Measurements from ENCODE around the gene OAS1. TPM values are rescaled to one million over a fixed set of nuclear protein-coding genes. Genes with fewer than 3 reads are reported as not detected.

OAS1 gene
- total and polyA plus RNA-seq, 2 of the 8 experiments (the other 6 are each of a cell fraction or from before 2014, with no cell fraction given): 0.23 TPM; not detected in 1

GRCh38 chr12:112876506-112876905 lies 30.3 kb upstream of the OAS1 start:
- Histone ChIP-seq H2BK15ac (ENCODE audit: low read length) (no peak overlapping the region), H2BK12ac (ENCODE audit: low read depth, low read length) (no peak overlapping the region), H3K14ac (ENCODE audit: insufficient read length) (no peak overlapping the region), H4K8ac (ENCODE audit: extremely low read depth, insufficient read depth, low read length) (no peak overlapping the region), H3K9me3 (ENCODE audit: insufficient read depth in 2 of 2, low read depth in 1 of 2, low read length in 1 of 2) (no peaks in the 10 kb centered on the region), H3K27me3 (replicated peaks in 1 of 4; ENCODE audit: control insufficient read depth in 3 of 4, extremely low read depth in 1 of 4, insufficient read depth in 3 of 4, low read length in 3 of 4) (no peaks in the 10 kb centered on the region; a peak in 2 of 7 replicates), H4K20me1 (replicated peaks in 1 of 2; ENCODE audit: control insufficient read depth in 1 of 2, insufficient read depth in 2 of 2, low read length in 2 of 2) (no peaks in the 10 kb centered on the region), H3K27ac (ENCODE audit: low read depth, low read length) (no peak overlapping the region), H4K91ac (replicated peaks; ENCODE audit: insufficient read length, low read length) (no peak overlapping the region), H3K4me1 (replicated peaks in 1 of 4; ENCODE audit: control insufficient read depth in 3 of 4, insufficient read depth in 4 of 4, low read length in 3 of 4) (peaks cover 0 to 3% (median 0%) of the 10 kb centered on the region in 4 experiments; a peak in 1 of 7 replicates), H4K5ac (ENCODE audit: insufficient read length, low read depth, low read length) (no peak overlapping the region), H3K4me3 (ENCODE audit: extremely low read depth in 1 of 4, insufficient read depth in 2 of 4, low read depth in 3 of 4, low read length in 4 of 4) (no peak overlapping the region), H3K4ac (replicated peaks; ENCODE audit: insufficient read length, low read depth, low read length) (no peak overlapping the region), H3K4me2 (ENCODE audit: insufficient read depth in 1 of 2, low read depth in 2 of 2, low read length in 2 of 2) (no peak overlapping the region), H3K79me1 (ENCODE audit: low read depth, low read length) (no peaks in the 10 kb centered on the region), H3K79me2 (ENCODE audit: control insufficient read depth in 1 of 2, insufficient read depth in 2 of 2, low read length in 2 of 2) (no peaks in the 10 kb centered on the region), H3K18ac (ENCODE audit: extremely low read depth, low read length) (no peak overlapping the region), H2BK120ac (replicated peaks; ENCODE audit: low read depth, low read length) (no peak overlapping the region), H3K9ac (replicated peaks in 1 of 4; ENCODE audit: extremely low read depth in 1 of 4, low read depth in 3 of 4, low read length in 3 of 4) (no peak overlapping the region), H2AFZ (ENCODE audit: low read length) (peak overlapping the region; percentile 87; the same call in 1 of the 2 replicates), H3K23ac (ENCODE audit: insufficient read length) (no peak overlapping the region), H3K23me2 (ENCODE audit: low read depth, low read length) (no peaks in the 10 kb centered on the region), H3K36me3 (ENCODE audit: control insufficient read depth in 2 of 4, insufficient read depth in 4 of 4, low read length in 3 of 4) (no peaks in the 10 kb centered on the region), H2AK5ac (ENCODE audit: low read depth, low read length) (no peak overlapping the region), H2BK5ac (ENCODE audit: low read depth, low read length) (no peak overlapping the region), H2BK20ac (ENCODE audit: low read length) (no peak overlapping the region), H3K56ac (replicated peaks; ENCODE audit: insufficient read length, low read depth, low read length) (no peak overlapping the region)
- POLR2A ChIA-PET (ENCODE audit: partially characterized antibody): interaction anchor here (0.8 kb wide), 1 partner anchor 20 kb away, joined by 3 read pairs; no protein-coding TSS in a partner anchor
- CTCF ChIA-PET (ENCODE audit: partially characterized antibody): interaction anchor here (0.8 to 2.3 kb wide), 3 partner anchors 14 to 24 kb away, joined by 3 to 10 read pairs (median 6); no protein-coding TSS in a partner anchor
- no peak for FAIRE-seq
- no peak for DNase-seq (ENCODE audit: low read depth in 1 of 2, low spot score in 2 of 2)
- 85% methylated on average over 8 of the region's 11 CpGs; no CpG with 5 or more reads in 1 of the 2 experiments for WGBS, 2 experiments (ENCODE audit: extremely low coverage in 1 of 2, insufficient coverage in 1 of 2, insufficient read length in 1 of 2, insufficient replicate concordance in 2 of 2, low coverage in 1 of 2, low lambda C conversion rate in 2 of 2, missing lambda C conversion rate in 1 of 2)
- TF ChIP-seq BRCA1 (IDR thresholded peaks at IDR 0.05; ENCODE audit: low read depth, low read length) (no peak), ATF2 (IDR thresholded peaks at IDR 0.05; ENCODE audit: low read length) (no peak), SIX5 (IDR thresholded peaks at IDR 0.05; ENCODE audit: low read depth, low read length) (no peak), SRF (IDR thresholded peaks at IDR 0.05; ENCODE audit: low read depth, low read length) (no peak), BACH1 (IDR thresholded peaks at IDR 0.05; ENCODE audit: low read length) (no peak), NANOG (IDR thresholded peaks at IDR 0.05; ENCODE audit: insufficient read depth, low read depth, low read length, poor library complexity, severe bottlenecking) (no peak), RAD21 (IDR thresholded peaks at IDR 0.05 in 1 of 2, conservative IDR thresholded peaks at IDR 0.05 in 1 of 2; ENCODE audit: low read depth in 2 of 2, low read length in 2 of 2) (no peak), KDM4A (IDR thresholded peaks at IDR 0.05; ENCODE audit: low read depth, low read length, severe bottlenecking) (no peak), CTBP2 (IDR thresholded peaks at IDR 0.05; ENCODE audit: borderline replicate concordance, insufficient read depth, insufficient read length, low read length) (no peak), POU5F1 (IDR thresholded peaks at IDR 0.05; ENCODE audit: low read depth, low read length) (no peak), SUZ12 (IDR thresholded peaks at IDR 0.05; ENCODE audit: low read length) (no peak), CEBPB (IDR thresholded peaks at IDR 0.05; ENCODE audit: low read depth, low read length) (no peak)
